SK-N-MC (cell line): ENCODE data around the gene HNRNPUL2.

ENCODE experiments used
- DNase-seq: peaks from one replicate; pipeline ENCODE4 v3.0.0-alpha.2; 2011; ENCODE audit warnings: low read depth, low spot score
- H3K27ac ChIP-seq: fragments of 200-600 bp; sonication (generic); 2 replicates; pipeline ENCODE4 v1.5.1; 2016; ENCODE audit warnings: mixed run types
- H3K36me3 ChIP-seq: fragments of 200-600 bp; sonication (generic); 2 replicates; pipeline ENCODE4 v1.6.1; 2017; ENCODE audit warnings: antibody characterized with exemption, low read length, mixed read lengths; ENCODE audit not compliant: insufficient read depth
- H3K4me3 ChIP-seq: fragments of 200-600 bp; sonication (generic); 2 replicates; pipeline ENCODE4 v1.5.1; 2016
- H3K9ac ChIP-seq: fragments of 200-600 bp; sonication (generic); 2 replicates; pipeline ENCODE4 v1.8.0; 2017; ENCODE audit warnings: mixed run types, mixed read lengths; ENCODE audit not compliant: insufficient read length
- H3K9me3 ChIP-seq: fragments of 200-600 bp; sonication (generic); 2 replicates; pipeline ENCODE4 v1.6.1; 2017; ENCODE audit warnings: low read depth, mild to moderate bottlenecking, antibody characterized with exemption, low read length, moderate library complexity, mixed read lengths
- EZH2 ChIP-seq: fragments of 200-600 bp; sonication (generic); IDR thresholded peaks from one replicate; pipeline ENCODE4 v1.6.1; 2017; ENCODE audit warnings: antibody characterized with exemption
- FOXP2 ChIP-seq: optimal IDR thresholded peaks from 2 replicates; pipeline ENCODE3; 2011; ENCODE audit warnings: mild to moderate bottlenecking, moderate library complexity; ENCODE audit not compliant: insufficient read depth; ENCODE audit errors: extremely low read length, control extremely low read depth
- POLR2AphosphoS5 ChIP-seq: IDR thresholded peaks from 2 replicates; pipeline ENCODE4 v1.6.1; 2012; ENCODE audit warnings: mild to moderate bottlenecking, low read depth, low read length, borderline replicate concordance

The HNRNPUL2 gene

DNA sequence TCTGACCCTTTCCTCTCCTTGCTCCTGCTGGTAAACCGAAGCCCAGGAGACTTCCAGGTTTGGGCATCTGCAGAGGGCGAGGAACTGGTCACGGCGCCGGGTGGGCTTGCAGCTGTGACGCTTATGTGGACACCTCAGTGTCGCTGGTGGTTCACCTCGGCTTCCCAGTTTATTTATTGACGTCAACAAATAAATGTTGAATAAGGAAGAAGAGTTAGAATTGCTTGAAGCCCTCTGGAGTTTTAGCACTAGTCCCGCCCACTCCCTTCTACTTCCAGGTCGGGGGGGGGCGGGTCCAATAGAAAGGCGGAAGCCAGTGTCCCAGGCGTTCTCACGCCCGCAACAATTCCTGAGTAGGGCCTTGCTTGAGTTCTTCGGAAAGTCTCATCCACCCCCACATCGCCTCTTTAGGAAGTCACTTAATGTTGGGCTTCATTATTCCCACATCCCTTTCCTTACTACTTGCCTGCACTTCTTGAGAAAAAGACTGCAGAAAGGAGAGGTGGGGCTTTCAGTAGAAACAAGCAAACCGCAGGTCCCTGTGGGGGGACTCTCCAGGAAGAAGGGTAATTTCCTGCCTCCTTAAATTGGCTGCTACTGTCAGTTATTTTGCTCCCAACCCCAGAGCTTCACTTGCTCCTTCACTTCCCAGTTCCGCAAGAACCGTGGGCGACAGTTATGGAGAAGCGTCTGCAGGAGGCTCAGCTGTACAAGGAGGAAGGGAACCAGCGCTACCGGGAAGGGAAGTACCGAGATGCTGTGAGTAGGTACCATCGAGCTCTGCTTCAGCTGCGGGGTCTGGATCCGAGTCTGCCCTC lies 1.1 kb upstream of the HNRNPUL2 start, which contains the start of gene TTC9C:
Gene TTC9C, plus strand, starts transcription at position 316 of the 818 bp plus-strand sequence. Its CDS starts 363 bp downstream, at position 679.
- Histone ChIP-seq H3K27ac (peak within 1 kb of the TSS; percentile 100), H3K9me3 (no peaks in the 10 kb centered on the region), H3K36me3 (peaks cover 34% of the 10 kb centered on the region), H3K4me3 (peak within 1 kb of the TSS; percentile 98), H3K9ac (peak within 1 kb of the TSS; percentile 97)
- TF ChIP-seq POLR2AphosphoS5 (peak; percentile 90), EZH2 (no peak)
- peak; percentile 78 for DNase-seq

DNA sequence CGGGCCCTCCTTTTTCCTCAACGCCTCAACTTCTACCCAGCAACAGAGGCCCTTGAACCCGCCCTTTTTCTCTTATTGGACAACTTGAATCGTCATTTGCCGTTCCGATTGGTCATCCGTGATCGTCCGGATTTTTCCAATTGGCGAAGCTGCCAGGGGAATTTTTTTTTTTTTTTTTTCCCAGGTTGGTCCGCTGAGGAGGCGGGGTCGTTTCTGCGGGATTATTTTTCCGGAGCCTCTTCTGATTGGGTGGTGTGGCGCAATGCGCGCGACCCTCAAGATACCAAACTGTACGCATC lies 564 bp upstream of the HNRNPUL2 start:
- peaks cover 34% of the 10 kb centered on the region for H3K36me3 ChIP-seq
- H3K9me3 ChIP-seq: no peaks in the 10 kb centered on the region
- H3K4me3 ChIP-seq: peak overlapping the region; percentile 98
- peak overlapping the region; percentile 100 for H3K27ac ChIP-seq
- TF ChIP-seq POLR2AphosphoS5 (no peak), FOXP2 (no peak), EZH2 (no peak)
- peak; percentile 97 for DNase-seq
- H3K9ac ChIP-seq: peak overlapping the region; percentile 97

DNA sequence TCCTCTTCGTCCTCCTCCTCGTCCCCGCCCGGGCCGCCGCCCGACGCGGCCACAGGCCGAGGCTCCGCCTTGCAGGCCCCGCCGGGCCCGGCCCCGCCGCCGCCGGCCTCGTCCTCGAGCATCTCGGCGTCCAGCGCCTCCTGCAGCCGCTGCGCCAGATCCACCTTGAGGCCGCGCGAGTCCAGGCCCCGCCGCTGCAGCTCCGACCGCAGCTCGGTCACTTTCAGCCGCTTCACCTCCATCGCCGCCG lies 417 bp downstream of the HNRNPUL2 start:
- peak overlapping the region; percentile 94 for H3K9ac ChIP-seq
- H3K9me3 ChIP-seq: no peaks in the 10 kb centered on the region
- peaks cover 43% of the 10 kb centered on the region for H3K36me3 ChIP-seq
- DNase-seq: no peak
- H3K27ac ChIP-seq: peak overlapping the region; percentile 100
- peak overlapping the region; percentile 98 for H3K4me3 ChIP-seq
- TF ChIP-seq EZH2: no peak
- no peak for TF ChIP-seq FOXP2
- no peak for TF ChIP-seq POLR2AphosphoS5

DNA sequence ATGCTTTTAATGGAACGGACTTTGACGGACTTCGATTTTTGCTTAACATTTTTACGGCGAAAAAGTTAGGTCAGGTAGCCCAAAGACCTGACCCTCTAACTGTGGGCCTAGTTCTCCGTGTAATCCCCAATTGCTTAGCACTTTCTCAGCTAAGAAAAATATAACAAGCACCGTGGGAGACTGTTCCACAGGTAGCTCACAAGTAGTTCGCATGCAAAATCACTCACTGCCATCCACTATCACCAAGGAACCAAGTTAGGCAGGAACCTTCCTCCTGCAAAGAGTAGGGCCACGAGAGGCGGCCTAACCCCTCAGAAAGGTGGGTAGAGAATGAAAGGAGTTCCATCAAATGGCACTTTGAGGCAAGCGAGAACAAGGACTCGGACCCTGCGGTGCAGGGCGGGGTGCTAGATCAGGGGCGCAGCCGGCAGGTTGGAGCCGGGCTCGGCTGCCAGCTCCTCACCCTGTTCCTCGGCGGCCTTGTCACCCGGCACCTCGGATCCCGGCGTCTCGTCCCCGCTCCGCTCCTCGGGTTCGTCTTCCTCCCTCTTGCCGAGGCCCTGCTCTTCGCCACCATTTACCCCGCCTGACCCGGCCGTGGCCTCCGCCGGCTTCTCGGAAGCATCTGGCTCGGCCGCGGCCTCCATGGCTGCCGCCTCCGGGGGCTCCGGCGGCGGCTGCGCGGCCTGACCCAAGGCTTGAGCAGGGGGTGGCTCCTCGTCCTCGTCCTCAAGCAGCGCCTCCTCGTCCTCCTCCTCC lies 922 bp downstream of the HNRNPUL2 start:
- Histone ChIP-seq H3K4me3 (peak overlapping the region; percentile 98), H3K27ac (peak overlapping the region; percentile 100), H3K36me3 (peaks cover 47% of the 10 kb centered on the region), H3K9me3 (no peaks in the 10 kb centered on the region), H3K9ac (peak overlapping the region; percentile 94)
- DNase-seq: no peak
- no peak for TF ChIP-seq POLR2AphosphoS5
- no peak for TF ChIP-seq FOXP2
- TF ChIP-seq EZH2: no peak

DNA sequence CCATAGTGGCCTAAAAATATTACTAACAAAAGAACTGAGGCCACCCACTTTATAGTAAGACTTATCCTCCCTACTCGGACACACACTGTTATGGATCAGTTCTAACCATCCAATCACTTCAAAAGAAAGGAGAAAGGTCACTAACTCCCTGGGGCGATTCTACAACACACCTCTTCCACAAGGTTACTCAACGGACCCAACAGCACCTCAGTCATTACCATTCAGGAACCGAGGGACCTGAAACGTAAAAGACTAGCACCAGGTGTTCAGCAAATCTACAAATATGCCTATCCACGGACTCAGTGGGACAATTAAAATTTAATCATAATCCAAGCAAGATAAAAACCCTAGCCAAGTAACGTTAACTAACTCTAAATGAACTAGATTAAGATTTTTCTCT lies 1.6 kb downstream of the HNRNPUL2 start:
- H3K36me3 ChIP-seq: peaks cover 50% of the 10 kb centered on the region
- H3K9me3 ChIP-seq: no peaks in the 10 kb centered on the region
- H3K4me3 ChIP-seq: peak overlapping the region; percentile 98
- no peak for TF ChIP-seq EZH2
- TF ChIP-seq POLR2AphosphoS5: no peak
- DNase-seq: no peak
- peak overlapping the region; percentile 100 for H3K27ac ChIP-seq
- H3K9ac ChIP-seq: peak overlapping the region; percentile 94

DNA sequence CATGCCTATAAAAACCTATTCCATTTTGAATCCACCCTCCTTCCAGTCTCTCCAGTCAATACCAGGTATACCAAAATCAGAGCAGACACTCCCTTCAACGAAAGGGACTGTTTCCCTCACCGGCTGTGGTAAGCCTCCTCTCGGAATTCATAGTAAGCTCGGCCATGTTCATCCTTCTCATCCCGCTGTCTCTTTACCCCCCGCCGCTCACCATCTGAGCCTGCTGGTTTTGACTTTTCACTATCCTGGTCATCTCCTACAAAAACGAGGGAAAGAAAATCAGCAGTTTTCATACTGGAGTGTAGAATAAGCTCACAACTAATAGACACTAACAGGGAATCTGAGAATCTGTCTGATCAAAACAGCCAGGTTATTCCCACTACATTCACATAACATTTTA lies 3.1 kb downstream of the HNRNPUL2 start:
- DNase-seq: no peak
- Histone ChIP-seq H3K9ac (peak overlapping the region; percentile 94), H3K36me3 (peaks cover 64% of the 10 kb centered on the region), H3K4me3 (peak overlapping the region; percentile 98), H3K9me3 (no peaks in the 10 kb centered on the region), H3K27ac (0 out of 2 replicates have a peak overlapping the region, but pooled peaks have one; percentile 12)
- TF ChIP-seq EZH2: no peak
- TF ChIP-seq POLR2AphosphoS5: no peak
- TF ChIP-seq FOXP2: no peak

DNA sequence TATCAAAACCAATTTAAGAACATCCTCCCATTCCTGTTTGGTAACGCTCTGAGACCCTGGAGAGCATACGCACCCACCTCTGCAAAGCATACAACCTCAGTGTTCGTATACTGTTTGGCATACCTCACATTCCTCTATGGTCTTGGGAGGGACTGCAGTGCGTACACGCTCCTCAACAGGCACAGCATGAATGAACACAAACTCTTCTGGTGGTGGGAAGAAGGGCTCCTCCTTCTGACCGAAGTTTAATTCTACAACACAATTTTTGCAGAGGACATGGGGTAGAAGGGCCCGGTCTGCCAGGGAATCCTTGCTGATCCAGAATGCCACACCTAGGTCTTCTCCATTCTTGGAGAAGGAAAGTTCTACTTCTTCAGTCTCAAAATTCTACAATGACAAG lies 5.3 kb downstream of the HNRNPUL2 start:
- Histone ChIP-seq H3K27ac (no peak overlapping the region), H3K9me3 (no peaks in the 10 kb centered on the region), H3K36me3 (peaks cover 86% of the 10 kb centered on the region), H3K9ac (peak overlapping the region; percentile 6), H3K4me3 (no peak overlapping the region)
- TF ChIP-seq POLR2AphosphoS5 (no peak), EZH2 (no peak), FOXP2 (no peak)
- no peak for DNase-seq

DNA sequence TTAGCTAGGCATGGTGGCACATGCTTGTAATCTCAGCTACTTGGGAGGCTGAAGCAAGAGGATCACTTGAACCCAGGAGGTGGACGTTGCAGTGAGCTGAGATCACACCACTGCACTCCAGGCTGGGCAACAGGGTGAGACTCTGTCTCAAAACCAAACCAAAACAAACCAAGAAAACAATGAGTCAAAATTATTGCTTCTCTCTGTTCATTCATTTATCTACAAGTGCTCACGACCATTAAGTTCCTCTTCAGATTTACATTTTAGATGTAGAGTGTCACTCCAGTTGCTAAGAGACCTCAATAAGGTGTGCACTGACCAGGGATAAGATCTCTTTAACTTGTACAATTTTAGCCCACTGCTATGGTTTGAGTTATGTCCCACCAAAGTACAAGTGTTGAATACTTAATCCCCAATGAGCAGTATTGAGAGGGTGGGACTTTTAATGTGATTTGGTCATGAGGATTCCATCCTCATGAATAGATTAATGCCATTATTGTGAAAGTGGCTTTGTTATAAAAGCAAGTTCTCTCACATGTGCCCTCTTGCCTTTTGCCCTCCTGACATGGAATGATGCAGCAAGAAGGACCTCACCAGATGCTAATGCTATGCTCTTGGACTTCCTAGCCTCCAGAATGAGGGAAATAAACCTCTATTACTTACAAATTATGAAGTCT lies 7.8 kb downstream of the HNRNPUL2 start:
- Histone ChIP-seq H3K36me3 (peaks cover 99% of the 10 kb centered on the region), H3K27ac (no peak overlapping the region), H3K9ac (no peak overlapping the region), H3K4me3 (no peak overlapping the region), H3K9me3 (no peaks in the 10 kb centered on the region)
- TF ChIP-seq POLR2AphosphoS5: no peak
- no peak for TF ChIP-seq EZH2
- no peak for TF ChIP-seq FOXP2
- no peak for DNase-seq
